H9 (cell line): Measurements from ENCODE around the gene ARHGEF38. TPM values are rescaled to one million over a fixed set of nuclear protein-coding genes. Genes with fewer than 3 reads are reported as not detected.

ENCODE experiments used
- DNase-seq: peaks from one replicate; pipeline ENCODE4 v3.0.0-alpha.2; 2017
- H2AFZ ChIP-seq: one replicate; pipeline ENCODE4 v1.6.1; 2013; ENCODE audit warnings: mild to moderate bottlenecking, low read length, control low read depth, moderate library complexity
- H2AK5ac ChIP-seq: 2 replicates; pipeline ENCODE4 v1.6.1; 2013; ENCODE audit warnings: low read length, control low read depth, mixed read lengths; ENCODE audit not compliant: insufficient read length
- H2BK120ac ChIP-seq: one replicate; pipeline ENCODE4 v1.6.1; 2013; ENCODE audit warnings: low read depth, mild to moderate bottlenecking, low read length, control low read depth, inconsistent platforms; ENCODE audit not compliant: poor library complexity, severe bottlenecking
- H2BK12ac ChIP-seq: 2 replicates; pipeline ENCODE4 v1.6.1; 2013; ENCODE audit warnings: low read length, control low read depth, mixed read lengths, low read depth; ENCODE audit not compliant: insufficient read length
- H2BK15ac ChIP-seq: 2 replicates; pipeline ENCODE4 v1.6.1; 2013; ENCODE audit warnings: low read depth, low read length, control low read depth
- H2BK20ac ChIP-seq: one replicate; pipeline ENCODE4 v1.6.1; 2013; ENCODE audit warnings: low read depth, mild to moderate bottlenecking, low read length, control low read depth, inconsistent platforms; ENCODE audit not compliant: poor library complexity, severe bottlenecking
- H2BK5ac ChIP-seq: 2 replicates; pipeline ENCODE4 v1.6.1; 2013; ENCODE audit warnings: low read length, control low read depth, mixed read lengths; ENCODE audit not compliant: insufficient read length
- H3K14ac ChIP-seq: 2 replicates; pipeline ENCODE4 v1.6.1; 2013; ENCODE audit warnings: low read length, control low read depth; ENCODE audit not compliant: insufficient read depth
- H3K18ac ChIP-seq: 2 replicates; pipeline ENCODE4 v1.6.1; 2013; ENCODE audit warnings: low read depth, mild to moderate bottlenecking, mixed read lengths, low read length, control low read depth; ENCODE audit not compliant: insufficient read length
- H3K23ac ChIP-seq: 2 replicates; pipeline ENCODE4 v1.6.1; 2013; ENCODE audit warnings: low read length, control low read depth, mixed read lengths, low read depth; ENCODE audit not compliant: insufficient read length
- H3K23me2 ChIP-seq: 2 replicates; pipeline ENCODE4 v1.6.1; 2013; ENCODE audit warnings: low read depth, mild to moderate bottlenecking, mixed read lengths, low read length, control low read depth; ENCODE audit not compliant: insufficient read length, poor library complexity, severe bottlenecking
- H3K27ac ChIP-seq: 2 replicates; pipeline ENCODE4 v1.5.1; 2013; ENCODE audit warnings: low read length, control low read depth, mixed read lengths, low read depth; ENCODE audit not compliant: insufficient read length
- H3K27me3 ChIP-seq: 2 replicates; pipeline ENCODE4 v1.6.1; 2013; ENCODE audit warnings: low read length, control low read depth, inconsistent platforms; ENCODE audit not compliant: insufficient read depth
- H3K4ac ChIP-seq: 2 replicates; pipeline ENCODE4 v1.6.1; 2013; ENCODE audit warnings: low read depth, mild to moderate bottlenecking, control low read depth, inconsistent platforms, low read length, moderate library complexity
- H3K4me1 ChIP-seq: 2 replicates; pipeline ENCODE4 v1.6.1; 2013; ENCODE audit warnings: low read length, control low read depth, inconsistent platforms; ENCODE audit not compliant: insufficient read depth
- H3K4me2 ChIP-seq: 2 replicates; pipeline ENCODE4 v1.6.1; 2013; ENCODE audit warnings: low read length, control low read depth, mixed read lengths; ENCODE audit not compliant: insufficient read length, insufficient read depth
- H3K56ac ChIP-seq: 2 replicates; pipeline ENCODE4 v1.6.1; 2013; ENCODE audit warnings: low read depth, mild to moderate bottlenecking, mixed read lengths, low read length, control low read depth; ENCODE audit not compliant: insufficient read length
- H3K79me1 ChIP-seq: 2 replicates; pipeline ENCODE4 v1.6.1; 2013; ENCODE audit warnings: low read depth, mild to moderate bottlenecking, moderate library complexity, low read length, control low read depth, inconsistent platforms; ENCODE audit not compliant: insufficient read depth, poor library complexity, severe bottlenecking
- H3K79me2 ChIP-seq: 2 replicates; pipeline ENCODE4 v1.6.1; 2013; ENCODE audit warnings: low read length, control low read depth, inconsistent platforms; ENCODE audit not compliant: insufficient read depth
- H3K9ac ChIP-seq: 2 replicates; pipeline ENCODE4 v1.6.1; 2013; ENCODE audit warnings: low read length, control low read depth, mixed read lengths; ENCODE audit not compliant: insufficient read length; ENCODE audit errors: extremely low read depth
- H3K9me3 ChIP-seq: one replicate; pipeline ENCODE4 v1.6.1; 2013; ENCODE audit warnings: low read depth, low read length, inconsistent platforms; ENCODE audit not compliant: control insufficient read depth
- H3T11ph ChIP-seq: one replicate; pipeline ENCODE4 v1.6.1; 2013; ENCODE audit warnings: mild to moderate bottlenecking, low read length, control low read depth, inconsistent platforms
- H4K20me1 ChIP-seq: one replicate; pipeline ENCODE4 v1.6.1; 2013; ENCODE audit not compliant: control insufficient read depth, insufficient read length, insufficient read depth
- H4K5ac ChIP-seq: 2 replicates; pipeline ENCODE4 v1.6.1; 2013; ENCODE audit warnings: low read depth, mild to moderate bottlenecking, mixed read lengths, low read length, control low read depth; ENCODE audit not compliant: insufficient read length
- H4K8ac ChIP-seq: replicated peaks from 2 replicates; pipeline ENCODE4 v1.6.1; 2013; ENCODE audit warnings: low read length, control low read depth, mixed read lengths, low read depth; ENCODE audit not compliant: insufficient read length
- H4K91ac ChIP-seq: 2 replicates; pipeline ENCODE4 v1.6.1; 2013; ENCODE audit warnings: low read depth, mild to moderate bottlenecking, moderate library complexity, mixed read lengths, low read length, control low read depth; ENCODE audit not compliant: insufficient read length
- H3K27ac Mint-ChIP-seq, 3 experiments: 2 replicates in 2 of 3; 3 replicates in 1 of 3; pipeline ENCODE4 v1.8.0; 2020 to 2021; ENCODE audit warnings: mixed read lengths in 3 of 3, mild to moderate bottlenecking in 1 of 3, moderate library complexity in 1 of 3
- H3K27me3 Mint-ChIP-seq: 2 replicates; pipeline ENCODE4 v1.8.0; 2021; ENCODE audit warnings: low read depth, mild to moderate bottlenecking, moderate library complexity, mixed read lengths
- H3K36me3 Mint-ChIP-seq, 3 experiments: 2 replicates in 2 of 3; 3 replicates in 1 of 3; pipeline ENCODE4 v1.8.0; 2020 to 2021; ENCODE audit warnings: low read depth in 3 of 3, mixed read lengths in 3 of 3; ENCODE audit not compliant: insufficient read depth in 1 of 3
- H3K4me1 Mint-ChIP-seq, 2 experiments: 2 replicates each; pipeline ENCODE4 v1.8.0; 2020; ENCODE audit warnings: mixed read lengths in 2 of 2
- H3K4me3 Mint-ChIP-seq, 2 experiments: 2 replicates in 1 of 2; 3 replicates in 1 of 2; pipeline ENCODE4 v1.8.0; 2020 to 2021; ENCODE audit warnings: mild to moderate bottlenecking in 2 of 2, mixed read lengths in 2 of 2, moderate library complexity in 1 of 2
- H3K9me3 Mint-ChIP-seq, 2 experiments: 2 replicates in 1 of 2; 3 replicates in 1 of 2; pipeline ENCODE4 v1.8.0; 2020; ENCODE audit warnings: mild to moderate bottlenecking in 2 of 2, mixed read lengths in 2 of 2, moderate library complexity in 1 of 2
- WGBS: extraction: QIAGEN DNeasy Blood & Tissue Kit; methylation state at CpG from one replicate; pipeline ENCODE4 v1.1.7; 2013; ENCODE audit warnings: missing lambda C conversion rate, low lambda C conversion rate, mixed read lengths; ENCODE audit not compliant: insufficient read length; ENCODE audit errors: extremely low coverage; 5-methylcytosine and 5-hydroxymethylcytosine counted together
- total RNA-seq: library from RNA; stranded (reverse); gene quantifications from 2 replicates; pipeline ENCODE4 v1.2.1, GENCODE V29; 2021
- TF ChIP-seq, protein P1 (sequence below): fragments of 200-600 bp; sonication (generic); conservative IDR thresholded peaks from 3 replicates; pipeline ENCODE4 v1.8.0; 2021; ENCODE audit warnings: antibody characterized with exemption, mild to moderate bottlenecking

The ARHGEF38 gene
- total RNA-seq, 1 experiment from 2014 or later: not detected

DNA sequence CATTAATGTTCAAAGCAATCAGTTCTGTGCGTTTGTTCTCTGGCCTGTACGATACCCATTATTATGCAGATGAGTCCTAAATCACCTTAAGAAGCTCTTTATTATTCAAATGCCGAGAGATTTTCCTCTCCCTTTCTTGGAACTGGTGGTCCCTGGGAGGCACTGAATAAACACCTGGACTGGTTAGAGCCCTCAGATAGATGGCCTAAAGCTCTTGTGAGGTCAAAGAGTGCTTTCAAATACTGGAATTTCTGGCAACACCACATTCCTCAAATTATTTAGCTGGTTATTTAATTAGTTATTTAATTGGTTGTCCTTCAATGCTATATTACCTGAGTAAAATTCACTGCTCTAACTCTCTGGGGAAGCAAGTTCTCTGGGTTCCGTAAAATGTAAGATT is 3.0 kb downstream of the ARHGEF38 start:
- H2BK12ac ChIP-seq: no peak overlapping the region
- no peak overlapping the region for H2BK20ac ChIP-seq
- H3K79me1 ChIP-seq: no peaks in the 10 kb centered on the region
- no peak overlapping the region for H3K14ac ChIP-seq
- no peaks in the 10 kb centered on the region for H4K20me1 ChIP-seq
- H3K27me3 Mint-ChIP-seq: peaks cover 100% of the 10 kb centered on the region
- H3K4ac ChIP-seq: no peak overlapping the region
- peaks cover 3% of the 10 kb centered on the region; the same call in 1 of the 2 replicates for H3K4me1 ChIP-seq
- peaks cover 4 to 6% of the 10 kb centered on the region in 2 experiments; a peak in 2 of 5 replicates for H3K9me3 Mint-ChIP-seq
- TF ChIP-seq, protein P1, sequence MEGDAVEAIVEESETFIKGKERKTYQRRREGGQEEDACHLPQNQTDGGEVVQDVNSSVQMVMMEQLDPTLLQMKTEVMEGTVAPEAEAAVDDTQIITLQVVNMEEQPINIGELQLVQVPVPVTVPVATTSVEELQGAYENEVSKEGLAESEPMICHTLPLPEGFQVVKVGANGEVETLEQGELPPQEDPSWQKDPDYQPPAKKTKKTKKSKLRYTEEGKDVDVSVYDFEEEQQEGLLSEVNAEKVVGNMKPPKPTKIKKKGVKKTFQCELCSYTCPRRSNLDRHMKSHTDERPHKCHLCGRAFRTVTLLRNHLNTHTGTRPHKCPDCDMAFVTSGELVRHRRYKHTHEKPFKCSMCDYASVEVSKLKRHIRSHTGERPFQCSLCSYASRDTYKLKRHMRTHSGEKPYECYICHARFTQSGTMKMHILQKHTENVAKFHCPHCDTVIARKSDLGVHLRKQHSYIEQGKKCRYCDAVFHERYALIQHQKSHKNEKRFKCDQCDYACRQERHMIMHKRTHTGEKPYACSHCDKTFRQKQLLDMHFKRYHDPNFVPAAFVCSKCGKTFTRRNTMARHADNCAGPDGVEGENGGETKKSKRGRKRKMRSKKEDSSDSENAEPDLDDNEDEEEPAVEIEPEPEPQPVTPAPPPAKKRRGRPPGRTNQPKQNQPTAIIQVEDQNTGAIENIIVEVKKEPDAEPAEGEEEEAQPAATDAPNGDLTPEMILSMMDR: no peak
- no peak overlapping the region for H2BK120ac ChIP-seq
- no peak overlapping the region for H4K91ac ChIP-seq
- H3K23ac ChIP-seq: no peak overlapping the region
- no peak overlapping the region for H3K18ac ChIP-seq
- no peak overlapping the region for H2AK5ac ChIP-seq
- H2BK15ac ChIP-seq: no peak overlapping the region
- no peaks in the 10 kb centered on the region for H3K79me2 ChIP-seq
- no peak overlapping the region for H3K4me2 ChIP-seq
- no peak overlapping the region for H3K4me3 Mint-ChIP-seq
- no CpG with 5 or more reads among the region's 4 CpGs for WGBS
- H2AFZ ChIP-seq: no peak overlapping the region
- no peaks in the 10 kb centered on the region; a peak in 1 of 7 replicates for H3K36me3 Mint-ChIP-seq
- H3K9me3 ChIP-seq: no peaks in the 10 kb centered on the region
- no peak overlapping the region for H2BK5ac ChIP-seq
- no peak overlapping the region for H3K56ac ChIP-seq
- H3K23me2 ChIP-seq: no peaks in the 10 kb centered on the region
- DNase-seq: peak; percentile 79
- H3K4me1 Mint-ChIP-seq: peaks cover 22 to 54% of the 10 kb centered on the region in 2 experiments
- H4K5ac ChIP-seq: no peak overlapping the region
- H4K8ac ChIP-seq: no peak overlapping the region
- H3K9ac ChIP-seq: no peak overlapping the region
- no peak overlapping the region for H3K27ac ChIP-seq
- H3T11ph ChIP-seq: no peak overlapping the region
- H3K27me3 ChIP-seq: peaks cover 68% of the 10 kb centered on the region
- H3K27ac Mint-ChIP-seq: no peak overlapping the region
